ENCODE measurements around the gene FNDC3B. TPM values are rescaled to one million over a fixed set of nuclear protein-coding genes. Genes with fewer than 3 reads are reported as not detected.

FNDC3B gene
- total RNA-seq, 4 donors from 2014 or later = 59.8 to 72.6 (median 65.6) TPM

GRCh38 chr3:172300187-172300586, 260.8 kb downstream of the FNDC3B start:
- Histone ChIP-seq H3K27me3 (no peaks in the 10 kb centered on the region), H3K4me1 (peaks cover 0 to 11% (median 3%) of the 10 kb centered on the region in 4 donors), H3K4me3 (no peak overlapping the region), H3K36me3 (peaks cover 0 to 63% (median 27%) of the 10 kb centered on the region in 4 donors), H3K27ac (replicated peaks in 1 of 4) (no peak overlapping the region), H3K9me3 (no peaks in the 10 kb centered on the region)
- TF ChIP-seq POLR2A (IDR thresholded peaks at IDR 0.05; ENCODE audit: low read depth) (no peak), EP300 (IDR thresholded peaks at IDR 0.05) (no peak)
- DNase-seq (ENCODE audit: extremely low spot score) = no peak
- intact Hi-C loops (cut with DNase I) = no loop called here
- 43% methylated on average over 2 of the region's 2 CpGs for WGBS

- WGBS = 76% methylated on average over 5 of the region's 5 CpGs
- H3K4me3 ChIP-seq = no peak overlapping the region
- intact Hi-C loops (cut with DNase I) = no loop called here
- no peaks in the 10 kb centered on the region for H3K27me3 ChIP-seq
- DNase-seq (ENCODE audit: extremely low spot score) = no peak
- H3K9me3 ChIP-seq = no peaks in the 10 kb centered on the region
- no peak overlapping the region for H3K27ac ChIP-seq (replicated peaks in 1 of 4)
- H3K36me3 ChIP-seq = peaks cover 0 to 63% (median 23%) of the 10 kb centered on the region in 4 donors
- TF ChIP-seq CTCF (IDR thresholded peaks at IDR 0.05) (no peak), EP300 (IDR thresholded peaks at IDR 0.05) (no peak), POLR2A (IDR thresholded peaks at IDR 0.05; ENCODE audit: low read depth) (no peak), POLR2AphosphoS5 (IDR thresholded peaks at IDR 0.05) (no peak)
- peaks cover 0 to 11% (median 4%) of the 10 kb centered on the region in 4 donors for H3K4me1 ChIP-seq
Observed at GRCh38 chr3:172300862-172301261, 261.5 kb downstream of the FNDC3B start.

- H3K27ac ChIP-seq (replicated peaks in 1 of 4) = no peak overlapping the region
- DNase-seq (ENCODE audit: extremely low spot score) = no peak
- intact Hi-C loops (cut with DNase I) = no loop called here
- no peak for TF ChIP-seq POLR2A (IDR thresholded peaks at IDR 0.05; ENCODE audit: low read depth)
- TF ChIP-seq POLR2AphosphoS5 (IDR thresholded peaks at IDR 0.05) = no peak
- TF ChIP-seq CTCF (IDR thresholded peaks at IDR 0.05) = no peak
- TF ChIP-seq EP300 (IDR thresholded peaks at IDR 0.05) = no peak
- H3K4me3 ChIP-seq = no peak overlapping the region
- H3K36me3 ChIP-seq = peaks cover 3 to 56% (median 16%) of the 10 kb centered on the region in 4 donors
- H3K4me1 ChIP-seq = peaks cover 0 to 11% (median 4%) of the 10 kb centered on the region in 4 donors
- no peaks in the 10 kb centered on the region for H3K9me3 ChIP-seq
- 91% methylated on average over 2 of the region's 2 CpGs for WGBS
- no peaks in the 10 kb centered on the region for H3K27me3 ChIP-seq
Observed at GRCh38 chr3:172302203-172302602, 262.8 kb downstream of the FNDC3B start.

GRCh38 chr3:172303181-172303580, 263.8 kb downstream of the FNDC3B start:
- intact Hi-C loops (cut with DNase I) = no loop called here
- TF ChIP-seq EP300 (IDR thresholded peaks at IDR 0.05) (no peak), POLR2AphosphoS5 (IDR thresholded peaks at IDR 0.05) (no peak), POLR2A (IDR thresholded peaks at IDR 0.05; ENCODE audit: low read depth) (no peak), CTCF (IDR thresholded peaks at IDR 0.05) (no peak)
- H3K27me3 ChIP-seq = no peaks in the 10 kb centered on the region
- no peak for DNase-seq (ENCODE audit: extremely low spot score)
- no peak overlapping the region for H3K27ac ChIP-seq (replicated peaks in 1 of 4)
- H3K4me3 ChIP-seq = no peak overlapping the region
- WGBS = 76% methylated on average over 4 of the region's 4 CpGs
- peaks cover 0 to 11% (median 4%) of the 10 kb centered on the region in 4 donors for H3K4me1 ChIP-seq
- no peaks in the 10 kb centered on the region for H3K9me3 ChIP-seq
- peaks cover 9 to 63% (median 26%) of the 10 kb centered on the region in 4 donors for H3K36me3 ChIP-seq

- no peak for DNase-seq (ENCODE audit: extremely low spot score)
- Histone ChIP-seq H3K4me3 (no peak overlapping the region), H3K27ac (replicated peaks in 1 of 4) (no peak overlapping the region), H3K36me3 (peaks cover 9 to 66% (median 29%) of the 10 kb centered on the region in 4 donors), H3K4me1 (peaks cover 0 to 11% (median 4%) of the 10 kb centered on the region in 4 donors), H3K9me3 (no peaks in the 10 kb centered on the region), H3K27me3 (no peaks in the 10 kb centered on the region)
- 94% methylated on average over 4 of the region's 4 CpGs for WGBS
- intact Hi-C loops (cut with DNase I) = no loop called here
- TF ChIP-seq EP300 (IDR thresholded peaks at IDR 0.05) (no peak), POLR2A (IDR thresholded peaks at IDR 0.05; ENCODE audit: low read depth) (no peak), CTCF (IDR thresholded peaks at IDR 0.05) (no peak), POLR2AphosphoS5 (IDR thresholded peaks at IDR 0.05) (no peak)
Observed at GRCh38 chr3:172303941-172304558, 264.7 kb downstream of the FNDC3B start.

All from esophagus muscularis mucosa (tissue), 4 donors.